Measurements from ENCODE around the gene ITGB3. TPM values are rescaled to one million over a fixed set of nuclear protein-coding genes. Genes with fewer than 3 reads are reported as not detected.

The ITGB3 gene
- total and polyA plus RNA-seq, 9 of the 15 experiments (the other 6 are each of a cell fraction or from before 2014, with no cell fraction given): 0.08 to 2.6 (median 0.62) TPM; not detected in 1

DNA sequence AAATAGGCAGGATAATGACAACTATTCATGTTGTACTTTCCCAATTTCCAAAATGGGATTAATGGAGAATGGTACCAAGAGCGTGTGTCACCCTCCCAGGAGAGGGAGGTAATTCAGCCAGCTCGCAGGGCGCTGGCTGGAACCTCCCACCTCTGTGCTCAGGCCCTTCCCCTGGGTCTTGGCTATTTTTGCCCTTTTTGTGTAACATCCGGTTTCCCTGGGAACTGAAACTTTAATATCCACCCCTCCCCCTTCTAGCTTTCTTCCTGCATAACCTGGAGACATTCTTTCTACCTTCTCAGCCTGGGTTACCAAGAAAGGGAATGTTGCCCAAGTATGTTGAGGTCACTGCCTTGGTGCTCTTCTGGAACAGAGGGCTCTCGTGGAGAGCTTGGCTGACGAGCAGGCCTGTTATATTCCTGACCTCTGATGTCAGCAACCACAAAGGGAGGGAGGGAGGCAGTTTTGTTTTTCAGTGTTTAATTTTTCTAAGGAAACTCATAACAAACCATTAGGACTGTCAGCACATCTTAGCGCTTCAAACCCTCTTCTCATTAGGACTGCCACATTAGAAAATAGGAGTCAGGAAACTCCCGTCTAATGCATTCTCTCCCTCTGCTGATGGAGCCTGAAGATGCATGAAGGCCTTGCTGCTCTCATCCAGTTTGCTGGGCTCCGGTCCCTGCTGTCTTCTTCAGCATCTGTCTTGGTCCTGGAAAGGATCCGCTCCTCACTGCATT lies 25.6 kb downstream of the ITGB3 start (continued):
- TF ChIP-seq, protein P1, sequence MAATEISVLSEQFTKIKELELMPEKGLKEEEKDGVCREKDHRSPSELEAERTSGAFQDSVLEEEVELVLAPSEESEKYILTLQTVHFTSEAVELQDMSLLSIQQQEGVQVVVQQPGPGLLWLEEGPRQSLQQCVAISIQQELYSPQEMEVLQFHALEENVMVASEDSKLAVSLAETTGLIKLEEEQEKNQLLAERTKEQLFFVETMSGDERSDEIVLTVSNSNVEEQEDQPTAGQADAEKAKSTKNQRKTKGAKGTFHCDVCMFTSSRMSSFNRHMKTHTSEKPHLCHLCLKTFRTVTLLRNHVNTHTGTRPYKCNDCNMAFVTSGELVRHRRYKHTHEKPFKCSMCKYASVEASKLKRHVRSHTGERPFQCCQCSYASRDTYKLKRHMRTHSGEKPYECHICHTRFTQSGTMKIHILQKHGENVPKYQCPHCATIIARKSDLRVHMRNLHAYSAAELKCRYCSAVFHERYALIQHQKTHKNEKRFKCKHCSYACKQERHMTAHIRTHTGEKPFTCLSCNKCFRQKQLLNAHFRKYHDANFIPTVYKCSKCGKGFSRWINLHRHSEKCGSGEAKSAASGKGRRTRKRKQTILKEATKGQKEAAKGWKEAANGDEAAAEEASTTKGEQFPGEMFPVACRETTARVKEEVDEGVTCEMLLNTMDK (IDR thresholded peaks at IDR 0.05; ENCODE audit: borderline replicate concordance, insufficient read depth, low read depth, low read length, poor library complexity, severe bottlenecking): no peak
- no peak for TF ChIP-seq DIDO1 (tag; IDR thresholded peaks at IDR 0.05; ENCODE audit: low read depth)
- TF ChIP-seq, protein P2, sequence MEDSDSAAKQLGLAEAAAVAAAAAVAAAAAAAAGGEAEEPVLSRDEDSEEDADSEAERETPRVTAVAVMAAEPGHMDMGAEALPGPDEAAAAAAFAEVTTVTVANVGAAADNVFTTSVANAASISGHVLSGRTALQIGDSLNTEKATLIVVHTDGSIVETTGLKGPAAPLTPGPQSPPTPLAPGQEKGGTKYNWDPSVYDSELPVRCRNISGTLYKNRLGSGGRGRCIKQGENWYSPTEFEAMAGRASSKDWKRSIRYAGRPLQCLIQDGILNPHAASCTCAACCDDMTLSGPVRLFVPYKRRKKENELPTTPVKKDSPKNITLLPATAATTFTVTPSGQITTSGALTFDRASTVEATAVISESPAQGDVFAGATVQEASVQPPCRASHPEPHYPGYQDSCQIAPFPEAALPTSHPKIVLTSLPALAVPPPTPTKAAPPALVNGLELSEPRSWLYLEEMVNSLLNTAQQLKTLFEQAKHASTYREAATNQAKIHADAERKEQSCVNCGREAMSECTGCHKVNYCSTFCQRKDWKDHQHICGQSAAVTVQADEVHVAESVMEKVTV (CRISPR knock-in tag; IDR thresholded peaks at IDR 0.05): no peak
- TF ChIP-seq ZEB2 (IDR thresholded peaks at IDR 0.05): peak; percentile 40; the same call in 1 of the 2 replicates
- 0 out of 4 replicates have a peak, but pooled peaks have one; percentile 30 to 35 for TF ChIP-seq MAZ (CRISPR knock-in tag; conservative IDR thresholded peaks at IDR 0.05 in 1 of 2, IDR thresholded peaks at IDR 0.05 in 1 of 2)
- no peak for TF ChIP-seq PTTG1 (tag; IDR thresholded peaks at IDR 0.05; ENCODE audit: low read depth)
- no peak for TF ChIP-seq FOXJ2 (tag; IDR thresholded peaks at IDR 0.05)
- TF ChIP-seq, protein P3, sequence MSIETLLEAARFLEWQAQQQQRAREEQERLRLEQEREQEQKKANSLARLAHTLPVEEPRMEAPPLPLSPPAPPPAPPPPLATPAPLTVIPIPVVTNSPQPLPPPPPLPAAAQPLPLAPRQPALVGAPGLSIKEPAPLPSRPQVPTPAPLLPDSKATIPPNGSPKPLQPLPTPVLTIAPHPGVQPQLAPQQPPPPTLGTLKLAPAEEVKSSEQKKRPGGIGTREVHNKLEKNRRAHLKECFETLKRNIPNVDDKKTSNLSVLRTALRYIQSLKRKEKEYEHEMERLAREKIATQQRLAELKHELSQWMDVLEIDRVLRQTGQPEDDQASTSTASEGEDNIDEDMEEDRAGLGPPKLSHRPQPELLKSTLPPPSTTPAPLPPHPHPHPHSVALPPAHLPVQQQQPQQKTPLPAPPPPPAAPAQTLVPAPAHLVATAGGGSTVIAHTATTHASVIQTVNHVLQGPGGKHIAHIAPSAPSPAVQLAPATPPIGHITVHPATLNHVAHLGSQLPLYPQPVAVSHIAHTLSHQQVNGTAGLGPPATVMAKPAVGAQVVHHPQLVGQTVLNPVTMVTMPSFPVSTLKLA (conservative IDR thresholded peaks at IDR 0.05): no peak
- TF ChIP-seq GABPA (tag; conservative IDR thresholded peaks at IDR 0.05; ENCODE audit: low read depth): peak; percentile 81
- TF ChIP-seq SMAD3 (CRISPR knock-in tag; conservative IDR thresholded peaks at IDR 0.05): no peak
- TF ChIP-seq, protein P4, sequence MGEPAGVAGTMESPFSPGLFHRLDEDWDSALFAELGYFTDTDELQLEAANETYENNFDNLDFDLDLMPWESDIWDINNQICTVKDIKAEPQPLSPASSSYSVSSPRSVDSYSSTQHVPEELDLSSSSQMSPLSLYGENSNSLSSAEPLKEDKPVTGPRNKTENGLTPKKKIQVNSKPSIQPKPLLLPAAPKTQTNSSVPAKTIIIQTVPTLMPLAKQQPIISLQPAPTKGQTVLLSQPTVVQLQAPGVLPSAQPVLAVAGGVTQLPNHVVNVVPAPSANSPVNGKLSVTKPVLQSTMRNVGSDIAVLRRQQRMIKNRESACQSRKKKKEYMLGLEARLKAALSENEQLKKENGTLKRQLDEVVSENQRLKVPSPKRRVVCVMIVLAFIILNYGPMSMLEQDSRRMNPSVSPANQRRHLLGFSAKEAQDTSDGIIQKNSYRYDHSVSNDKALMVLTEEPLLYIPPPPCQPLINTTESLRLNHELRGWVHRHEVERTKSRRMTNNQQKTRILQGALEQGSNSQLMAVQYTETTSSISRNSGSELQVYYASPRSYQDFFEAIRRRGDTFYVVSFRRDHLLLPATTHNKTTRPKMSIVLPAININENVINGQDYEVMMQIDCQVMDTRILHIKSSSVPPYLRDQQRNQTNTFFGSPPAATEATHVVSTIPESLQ (CRISPR knock-in tag; IDR thresholded peaks at IDR 0.05): 0 out of 2 replicates have a peak, but pooled peaks have one; percentile 27
- TF ChIP-seq, protein P5, sequence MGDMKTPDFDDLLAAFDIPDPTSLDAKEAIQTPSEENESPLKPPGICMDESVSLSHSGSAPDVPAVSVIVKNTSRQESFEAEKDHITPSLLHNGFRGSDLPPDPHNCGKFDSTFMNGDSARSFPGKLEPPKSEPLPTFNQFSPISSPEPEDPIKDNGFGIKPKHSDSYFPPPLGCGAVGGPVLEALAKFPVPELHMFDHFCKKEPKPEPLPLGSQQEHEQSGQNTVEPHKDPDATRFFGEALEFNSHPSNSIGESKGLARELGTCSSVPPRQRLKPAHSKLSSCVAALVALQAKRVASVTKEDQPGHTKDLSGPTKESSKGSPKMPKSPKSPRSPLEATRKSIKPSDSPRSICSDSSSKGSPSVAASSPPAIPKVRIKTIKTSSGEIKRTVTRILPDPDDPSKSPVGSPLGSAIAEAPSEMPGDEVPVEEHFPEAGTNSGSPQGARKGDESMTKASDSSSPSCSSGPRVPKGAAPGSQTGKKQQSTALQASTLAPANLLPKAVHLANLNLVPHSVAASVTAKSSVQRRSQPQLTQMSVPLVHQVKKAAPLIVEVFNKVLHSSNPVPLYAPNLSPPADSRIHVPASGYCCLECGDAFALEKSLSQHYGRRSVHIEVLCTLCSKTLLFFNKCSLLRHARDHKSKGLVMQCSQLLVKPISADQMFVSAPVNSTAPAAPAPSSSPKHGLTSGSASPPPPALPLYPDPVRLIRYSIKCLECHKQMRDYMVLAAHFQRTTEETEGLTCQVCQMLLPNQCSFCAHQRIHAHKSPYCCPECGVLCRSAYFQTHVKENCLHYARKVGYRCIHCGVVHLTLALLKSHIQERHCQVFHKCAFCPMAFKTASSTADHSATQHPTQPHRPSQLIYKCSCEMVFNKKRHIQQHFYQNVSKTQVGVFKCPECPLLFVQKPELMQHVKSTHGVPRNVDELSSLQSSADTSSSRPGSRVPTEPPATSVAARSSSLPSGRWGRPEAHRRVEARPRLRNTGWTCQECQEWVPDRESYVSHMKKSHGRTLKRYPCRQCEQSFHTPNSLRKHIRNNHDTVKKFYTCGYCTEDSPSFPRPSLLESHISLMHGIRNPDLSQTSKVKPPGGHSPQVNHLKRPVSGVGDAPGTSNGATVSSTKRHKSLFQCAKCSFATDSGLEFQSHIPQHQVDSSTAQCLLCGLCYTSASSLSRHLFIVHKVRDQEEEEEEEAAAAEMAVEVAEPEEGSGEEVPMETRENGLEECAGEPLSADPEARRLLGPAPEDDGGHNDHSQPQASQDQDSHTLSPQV (IDR thresholded peaks at IDR 0.05): peak; percentile 88
- no peak for TF ChIP-seq SMAD1 (IDR thresholded peaks at IDR 0.05; ENCODE audit: low read depth, low read length, partially characterized antibody)
- TF ChIP-seq L3MBTL2 (IDR thresholded peaks at IDR 0.05): peak; percentile 40; the same call in 1 of the 2 replicates
